Measurements from ENCODE around the gene RXRB.

- TF ChIP-seq GATA3 (IDR thresholded peaks at IDR 0.05; ENCODE audit: low read depth, low read length) (no peak), GATA2 (IDR thresholded peaks at IDR 0.05; ENCODE audit: low read depth, low read length) (no peak)
Observed at GRCh38 chr6:33185654-33186187, 14.7 kb downstream of the RXRB start.
